ENCODE results near the gene MELK.

- TF ChIP-seq CEBPB (IDR thresholded peaks at IDR 0.05; ENCODE audit: borderline replicate concordance, low read depth, low read length), result no peak
- TF ChIP-seq CTCF (CRISPR knock-in tag; IDR thresholded peaks at IDR 0.05), result no peak
- TF ChIP-seq ZFP36 (IDR thresholded peaks at IDR 0.05; ENCODE audit: borderline replicate concordance, low read depth, low read length, partially characterized antibody), result no peak
- no peak for TF ChIP-seq CREB1 (IDR thresholded peaks at IDR 0.05)
- TF ChIP-seq CREB1 (CRISPR knock-in tag; IDR thresholded peaks at IDR 0.05), result no peak
- TF ChIP-seq HNF4G (IDR thresholded peaks at IDR 0.05; ENCODE audit: borderline replicate concordance, low read depth, low read length), result no peak
- TF ChIP-seq HNF4G (CRISPR knock-in tag; IDR thresholded peaks at IDR 0.05; ENCODE audit: borderline replicate concordance, low read depth), result no peak
- TF ChIP-seq ZNF274 (CRISPR knock-in tag; IDR thresholded peaks at IDR 0.05), result no peak
- TF ChIP-seq ZKSCAN1 (IDR thresholded peaks at IDR 0.05; ENCODE audit: low read length), result no peak
- no peak for TF ChIP-seq TRIM24 (CRISPR knock-in tag; IDR thresholded peaks at IDR 0.05)
- TF ChIP-seq FOXK1 (CRISPR knock-in tag; IDR thresholded peaks at IDR 0.05; ENCODE audit: borderline replicate concordance, low read depth), result no peak
- no peak for TF ChIP-seq WIZ (CRISPR knock-in tag; IDR thresholded peaks at IDR 0.05)
These were observed 24.2 kb upstream of the MELK start for GRCh38 chr9:36548454-36548853.
